Omental fat pad (tissue), 4 donors: ENCODE measurements around the gene TIAL1. TPM values are rescaled to one million over a fixed set of nuclear protein-coding genes. Genes with fewer than 3 reads are reported as not detected.

Experiments
- ATAC-seq: fragments of 150-250 bp; one replicate; pipeline ENCODE4 v1.9.1; 2016; ENCODE audit warnings: mild to moderate bottlenecking, moderate library complexity; ENCODE audit not compliant: low FRiP score
- DNase-seq: peaks from one replicate; pipeline ENCODE4 v3.0.0-alpha.2; 2019; ENCODE audit warnings: low spot score
- total RNA-seq, 4 donors: library from RNA; depleted of rRNA; stranded (reverse); fragments of >200 nt; gene quantifications; one replicate each; pipeline ENCODE4 v1.1.0, GENCODE V29; 2016
- TF ChIP-seq, protein P1 (sequence below), 3 donors: fragments of 450-650 bp; IDR thresholded peaks; one replicate each; pipeline ENCODE4 v1.5.1; 2016 to 2017; ENCODE audit warnings: antibody characterized with exemption in 3 of 3, mild to moderate bottlenecking in 3 of 3, moderate library complexity in 2 of 3

Gene TIAL1
- total RNA-seq, 4 donors from 2014 or later: 62.0 to 90.8 (median 65.9) TPM

DNA sequence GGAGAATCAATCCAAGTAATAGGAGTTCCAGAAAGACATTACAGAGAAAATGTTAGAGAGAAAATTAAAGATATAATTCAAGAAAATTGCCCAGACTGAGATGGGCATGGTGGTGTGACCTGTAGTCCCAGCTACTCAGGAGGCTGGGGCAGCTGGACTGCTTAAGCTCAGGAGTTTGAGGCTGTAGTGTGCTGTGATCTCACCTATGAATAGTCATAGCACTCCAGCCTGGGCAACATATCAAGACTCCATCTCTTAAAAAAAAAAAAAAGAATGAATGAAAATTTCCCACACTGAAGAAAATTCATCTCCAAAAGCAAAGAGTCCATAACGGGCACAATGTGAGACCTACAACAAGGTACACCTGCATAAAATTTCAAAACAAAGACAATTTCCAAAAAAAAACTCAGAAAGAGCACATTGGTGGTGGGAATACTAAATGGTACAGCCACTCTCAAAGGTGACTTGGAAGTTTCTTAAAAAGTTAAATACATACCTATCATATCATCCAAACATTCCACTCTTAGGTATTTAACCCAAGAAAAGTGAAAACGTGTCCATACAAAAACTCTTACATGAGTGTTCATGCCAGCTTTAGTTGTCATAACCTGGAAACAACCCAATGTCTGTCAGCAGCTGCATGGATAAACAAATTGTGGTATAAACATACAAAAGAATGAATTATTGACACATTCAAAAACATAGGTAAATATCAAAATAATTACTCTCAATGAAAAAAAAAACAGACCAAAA, 47.3 kb downstream of the TIAL1 start:
- ATAC-seq: no peak
- no peak for DNase-seq
- TF ChIP-seq, protein P1, sequence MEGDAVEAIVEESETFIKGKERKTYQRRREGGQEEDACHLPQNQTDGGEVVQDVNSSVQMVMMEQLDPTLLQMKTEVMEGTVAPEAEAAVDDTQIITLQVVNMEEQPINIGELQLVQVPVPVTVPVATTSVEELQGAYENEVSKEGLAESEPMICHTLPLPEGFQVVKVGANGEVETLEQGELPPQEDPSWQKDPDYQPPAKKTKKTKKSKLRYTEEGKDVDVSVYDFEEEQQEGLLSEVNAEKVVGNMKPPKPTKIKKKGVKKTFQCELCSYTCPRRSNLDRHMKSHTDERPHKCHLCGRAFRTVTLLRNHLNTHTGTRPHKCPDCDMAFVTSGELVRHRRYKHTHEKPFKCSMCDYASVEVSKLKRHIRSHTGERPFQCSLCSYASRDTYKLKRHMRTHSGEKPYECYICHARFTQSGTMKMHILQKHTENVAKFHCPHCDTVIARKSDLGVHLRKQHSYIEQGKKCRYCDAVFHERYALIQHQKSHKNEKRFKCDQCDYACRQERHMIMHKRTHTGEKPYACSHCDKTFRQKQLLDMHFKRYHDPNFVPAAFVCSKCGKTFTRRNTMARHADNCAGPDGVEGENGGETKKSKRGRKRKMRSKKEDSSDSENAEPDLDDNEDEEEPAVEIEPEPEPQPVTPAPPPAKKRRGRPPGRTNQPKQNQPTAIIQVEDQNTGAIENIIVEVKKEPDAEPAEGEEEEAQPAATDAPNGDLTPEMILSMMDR (IDR thresholded peaks at IDR 0.05): no peak

- TF ChIP-seq, protein P1 (IDR thresholded peaks at IDR 0.05): no peak
- DNase-seq: no peak
- no peak for ATAC-seq
Measured at GRCh38 chr10:119546009-119546408, 50.8 kb downstream of the TIAL1 start.

DNA sequence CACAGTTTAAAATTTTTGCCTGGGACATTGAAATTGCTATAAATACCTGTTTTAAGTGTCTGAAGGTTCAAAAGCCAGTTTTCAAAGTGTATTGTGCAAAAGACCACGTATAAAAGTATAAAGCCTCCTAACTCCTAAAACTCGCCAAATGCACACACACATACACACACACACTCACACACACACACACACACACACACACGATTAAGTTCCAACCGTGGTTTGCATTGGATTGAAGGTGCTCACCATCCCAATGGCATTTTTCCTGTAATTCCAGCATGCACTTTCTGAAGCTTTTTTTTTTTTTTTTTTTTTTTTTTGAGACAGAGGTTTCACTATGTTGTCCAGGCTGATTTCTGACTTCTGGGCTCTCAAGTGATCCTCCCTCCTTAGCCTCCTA, 51.5 kb downstream of the TIAL1 start:
- TF ChIP-seq, protein P1 (IDR thresholded peaks at IDR 0.05): no peak
- ATAC-seq: no peak
- no peak for DNase-seq

- DNase-seq: no peak
- TF ChIP-seq, protein P1 (IDR thresholded peaks at IDR 0.05): no peak
- ATAC-seq: no peak
Measured at GRCh38 chr10:119543814-119544642, 52.7 kb downstream of the TIAL1 start.

- TF ChIP-seq, protein P1 (IDR thresholded peaks at IDR 0.05): no peak
- no peak for DNase-seq
- peak; percentile 62 for ATAC-seq
Measured at GRCh38 chr10:119542988-119543813, 53.6 kb downstream of the TIAL1 start.

DNA sequence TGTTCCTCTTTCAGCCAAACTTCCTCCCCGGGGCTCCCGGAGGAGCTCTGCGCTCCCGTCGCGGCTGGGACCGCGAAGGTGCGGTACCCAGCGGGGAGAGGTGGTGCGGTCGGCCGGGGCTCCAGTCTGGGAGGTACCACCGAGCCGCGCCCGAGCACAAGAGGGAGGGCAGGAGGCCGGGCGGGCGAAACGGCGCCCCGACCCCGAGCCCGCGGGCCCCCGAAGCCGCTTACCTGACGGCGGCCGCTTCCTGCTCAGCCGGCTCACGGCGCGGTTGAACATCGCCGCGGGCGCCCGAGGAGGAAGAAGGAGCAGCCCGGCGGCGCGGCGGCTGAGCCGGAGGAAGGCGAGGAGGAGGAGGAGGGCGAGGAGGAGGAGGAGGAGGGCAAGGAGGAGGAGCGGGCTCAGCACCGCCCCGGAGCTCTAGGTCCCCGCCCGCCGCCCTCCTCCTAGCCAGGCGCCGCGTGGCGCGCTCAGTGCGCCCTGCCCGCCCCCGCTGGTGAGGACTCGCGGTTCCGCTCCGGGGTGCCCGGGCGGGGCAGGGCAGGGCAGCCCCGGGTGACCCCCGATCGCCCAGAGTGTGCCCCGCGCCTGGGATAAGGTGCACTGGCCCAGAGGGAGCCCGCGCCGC, 54.3 kb downstream of the TIAL1 start, which contains the start of gene RGS10:
TSS of gene RGS10 (minus strand) at position 363 of the 631 bp plus-strand sequence. CDS start at position 282, 81 bp downstream.
- peak; percentile 36 for DNase-seq
- TF ChIP-seq, protein P1 (IDR thresholded peaks at IDR 0.05): no peak
- peak; percentile 93 for ATAC-seq
